ENCODE measurements around the gene MOSMO. TPM values are rescaled to one million over a fixed set of nuclear protein-coding genes. Genes with fewer than 3 reads are reported as not detected.

Gene MOSMO
- polyA plus RNA-seq, 1 of the 3 experiments (the other 2 are of a cell fraction), result 8.0 TPM

DNA sequence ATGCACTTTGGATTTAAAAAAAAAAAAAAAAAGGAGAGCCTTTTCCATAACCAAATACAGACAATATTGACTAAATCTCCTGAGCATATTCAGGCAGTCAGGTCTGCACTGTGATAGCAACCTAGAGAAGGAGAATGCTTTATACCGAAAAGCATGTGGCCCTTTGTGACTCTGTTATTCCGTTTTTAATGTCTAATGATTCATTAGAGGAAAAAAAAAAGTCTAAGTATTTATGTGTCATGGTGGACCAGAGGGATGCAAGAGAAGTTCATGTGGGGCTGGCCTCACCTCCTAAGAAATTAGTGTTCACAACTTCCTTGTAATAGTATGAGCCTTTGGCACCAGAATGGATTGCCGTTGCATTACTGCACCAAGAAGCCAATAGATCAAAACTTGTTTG is 73.1 kb downstream of the MOSMO start:
- DNase-seq, result no peak
- no peak overlapping the region for H3K27ac ChIP-seq (ENCODE audit: low read depth in 2 of 2, low read length in 1 of 2)
- TF ChIP-seq, protein P1, sequence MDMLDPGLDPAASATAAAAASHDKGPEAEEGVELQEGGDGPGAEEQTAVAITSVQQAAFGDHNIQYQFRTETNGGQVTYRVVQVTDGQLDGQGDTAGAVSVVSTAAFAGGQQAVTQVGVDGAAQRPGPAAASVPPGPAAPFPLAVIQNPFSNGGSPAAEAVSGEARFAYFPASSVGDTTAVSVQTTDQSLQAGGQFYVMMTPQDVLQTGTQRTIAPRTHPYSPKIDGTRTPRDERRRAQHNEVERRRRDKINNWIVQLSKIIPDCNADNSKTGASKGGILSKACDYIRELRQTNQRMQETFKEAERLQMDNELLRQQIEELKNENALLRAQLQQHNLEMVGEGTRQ (IDR thresholded peaks at IDR 0.05; ENCODE audit: borderline replicate concordance, low read depth, low read length), result no peak
- no peak for TF ChIP-seq ELF1 (IDR thresholded peaks at IDR 0.05)
- no peak for TF ChIP-seq RCOR1 (IDR thresholded peaks at IDR 0.05; ENCODE audit: low read length)
- no peak for TF ChIP-seq NRF1 (IDR thresholded peaks at IDR 0.05; ENCODE audit: low read depth, low read length)
- no peak for TF ChIP-seq FOXM1 (IDR thresholded peaks at IDR 0.05; ENCODE audit: low read depth)
- TF ChIP-seq TCF12 (IDR thresholded peaks at IDR 0.05), result no peak
- no peak for TF ChIP-seq RAD21 (IDR thresholded peaks at IDR 0.05; ENCODE audit: low read length)
- TF ChIP-seq YY1 (IDR thresholded peaks at IDR 0.05; ENCODE audit: low read depth), result no peak
- no peak for TF ChIP-seq NFIC (IDR thresholded peaks at IDR 0.05; ENCODE audit: borderline replicate concordance)
- TF ChIP-seq FOSL2 (IDR thresholded peaks at IDR 0.05; ENCODE audit: borderline replicate concordance, low read depth), result no peak
- TF ChIP-seq, protein P2, sequence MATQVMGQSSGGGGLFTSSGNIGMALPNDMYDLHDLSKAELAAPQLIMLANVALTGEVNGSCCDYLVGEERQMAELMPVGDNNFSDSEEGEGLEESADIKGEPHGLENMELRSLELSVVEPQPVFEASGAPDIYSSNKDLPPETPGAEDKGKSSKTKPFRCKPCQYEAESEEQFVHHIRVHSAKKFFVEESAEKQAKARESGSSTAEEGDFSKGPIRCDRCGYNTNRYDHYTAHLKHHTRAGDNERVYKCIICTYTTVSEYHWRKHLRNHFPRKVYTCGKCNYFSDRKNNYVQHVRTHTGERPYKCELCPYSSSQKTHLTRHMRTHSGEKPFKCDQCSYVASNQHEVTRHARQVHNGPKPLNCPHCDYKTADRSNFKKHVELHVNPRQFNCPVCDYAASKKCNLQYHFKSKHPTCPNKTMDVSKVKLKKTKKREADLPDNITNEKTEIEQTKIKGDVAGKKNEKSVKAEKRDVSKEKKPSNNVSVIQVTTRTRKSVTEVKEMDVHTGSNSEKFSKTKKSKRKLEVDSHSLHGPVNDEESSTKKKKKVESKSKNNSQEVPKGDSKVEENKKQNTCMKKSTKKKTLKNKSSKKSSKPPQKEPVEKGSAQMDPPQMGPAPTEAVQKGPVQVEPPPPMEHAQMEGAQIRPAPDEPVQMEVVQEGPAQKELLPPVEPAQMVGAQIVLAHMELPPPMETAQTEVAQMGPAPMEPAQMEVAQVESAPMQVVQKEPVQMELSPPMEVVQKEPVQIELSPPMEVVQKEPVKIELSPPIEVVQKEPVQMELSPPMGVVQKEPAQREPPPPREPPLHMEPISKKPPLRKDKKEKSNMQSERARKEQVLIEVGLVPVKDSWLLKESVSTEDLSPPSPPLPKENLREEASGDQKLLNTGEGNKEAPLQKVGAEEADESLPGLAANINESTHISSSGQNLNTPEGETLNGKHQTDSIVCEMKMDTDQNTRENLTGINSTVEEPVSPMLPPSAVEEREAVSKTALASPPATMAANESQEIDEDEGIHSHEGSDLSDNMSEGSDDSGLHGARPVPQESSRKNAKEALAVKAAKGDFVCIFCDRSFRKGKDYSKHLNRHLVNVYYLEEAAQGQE (IDR thresholded peaks at IDR 0.05; ENCODE audit: low read depth, low read length), result no peak
- TF ChIP-seq GATA2 (CRISPR knock-in tag; IDR thresholded peaks at IDR 0.05), result no peak
- no peak for TF ChIP-seq POLR2AphosphoS5 (IDR thresholded peaks at IDR 0.05; ENCODE audit: low read depth, low read length)
- no peak for TF ChIP-seq SMC3 (IDR thresholded peaks at IDR 0.05; ENCODE audit: low read depth, low read length)
- TF ChIP-seq, protein P3, sequence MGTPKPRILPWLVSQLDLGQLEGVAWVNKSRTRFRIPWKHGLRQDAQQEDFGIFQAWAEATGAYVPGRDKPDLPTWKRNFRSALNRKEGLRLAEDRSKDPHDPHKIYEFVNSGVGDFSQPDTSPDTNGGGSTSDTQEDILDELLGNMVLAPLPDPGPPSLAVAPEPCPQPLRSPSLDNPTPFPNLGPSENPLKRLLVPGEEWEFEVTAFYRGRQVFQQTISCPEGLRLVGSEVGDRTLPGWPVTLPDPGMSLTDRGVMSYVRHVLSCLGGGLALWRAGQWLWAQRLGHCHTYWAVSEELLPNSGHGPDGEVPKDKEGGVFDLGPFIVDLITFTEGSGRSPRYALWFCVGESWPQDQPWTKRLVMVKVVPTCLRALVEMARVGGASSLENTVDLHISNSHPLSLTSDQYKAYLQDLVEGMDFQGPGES (IDR thresholded peaks at IDR 0.05; ENCODE audit: low read depth, low read length), result no peak
- no peak for TF ChIP-seq RFX5 (IDR thresholded peaks at IDR 0.05; ENCODE audit: low read length)
- H3K9me3 ChIP-seq, result no peaks in the 10 kb centered on the region
- H3K4me2 ChIP-seq, result no peak overlapping the region
- no peak overlapping the region for H2AFZ ChIP-seq (ENCODE audit: low read depth)
- WGBS (ENCODE audit: low lambda C conversion rate), result 95% methylated on average over 3 of the region's 3 CpGs
- no peaks in the 10 kb centered on the region for H3K9me2 ChIP-seq
- H3K4me1 ChIP-seq (ENCODE audit: control insufficient read depth in 1 of 2, insufficient read depth in 2 of 2, low read depth in 1 of 2, low read length in 1 of 2), result no peaks in the 10 kb centered on the region; a peak in 1 of 4 replicates
- peaks cover 4 to 28% of the 10 kb centered on the region in 2 experiments for H3K36me3 ChIP-seq (replicated peaks in 1 of 2; ENCODE audit: control insufficient read depth in 1 of 2, insufficient read depth in 2 of 2, low read length in 1 of 2)
- no peaks in the 10 kb centered on the region for H3K79me2 ChIP-seq (ENCODE audit: insufficient read depth)
- no peaks in the 10 kb centered on the region for H3F3A ChIP-seq (replicated peaks; ENCODE audit: insufficient read depth)
- H4K20me1 ChIP-seq (ENCODE audit: insufficient read depth), result no peaks in the 10 kb centered on the region
- H3K4me3 ChIP-seq (ENCODE audit: low read depth in 2 of 2, low read length in 1 of 2), result no peak overlapping the region
- H3K27me3 ChIP-seq (ENCODE audit: insufficient read depth), result no peaks in the 10 kb centered on the region
- no peak overlapping the region for H3K9ac ChIP-seq
- CTCF ChIA-PET, result interaction anchor here (4.4 to 6.0 kb wide), 2 partner anchors 11 to 20 kb away, joined by 67 to 87 read pairs; partner anchors contain the start of gene VWA3A
- POLR2A ChIA-PET, result no interaction called here
